Activated CD4-positive, alpha-beta T cell treated with anti-CD3 and anti-CD28 coated beads, Interleukin-2, amount 50 U/mL, for 4 hours (primary cell): ENCODE measurements around the gene RET.

Experiments used
- DNase-seq, 2 experiments: peaks; one replicate each; pipeline ENCODE4 v3.0.0-alpha.2; 2020

Gene RET

DNA sequence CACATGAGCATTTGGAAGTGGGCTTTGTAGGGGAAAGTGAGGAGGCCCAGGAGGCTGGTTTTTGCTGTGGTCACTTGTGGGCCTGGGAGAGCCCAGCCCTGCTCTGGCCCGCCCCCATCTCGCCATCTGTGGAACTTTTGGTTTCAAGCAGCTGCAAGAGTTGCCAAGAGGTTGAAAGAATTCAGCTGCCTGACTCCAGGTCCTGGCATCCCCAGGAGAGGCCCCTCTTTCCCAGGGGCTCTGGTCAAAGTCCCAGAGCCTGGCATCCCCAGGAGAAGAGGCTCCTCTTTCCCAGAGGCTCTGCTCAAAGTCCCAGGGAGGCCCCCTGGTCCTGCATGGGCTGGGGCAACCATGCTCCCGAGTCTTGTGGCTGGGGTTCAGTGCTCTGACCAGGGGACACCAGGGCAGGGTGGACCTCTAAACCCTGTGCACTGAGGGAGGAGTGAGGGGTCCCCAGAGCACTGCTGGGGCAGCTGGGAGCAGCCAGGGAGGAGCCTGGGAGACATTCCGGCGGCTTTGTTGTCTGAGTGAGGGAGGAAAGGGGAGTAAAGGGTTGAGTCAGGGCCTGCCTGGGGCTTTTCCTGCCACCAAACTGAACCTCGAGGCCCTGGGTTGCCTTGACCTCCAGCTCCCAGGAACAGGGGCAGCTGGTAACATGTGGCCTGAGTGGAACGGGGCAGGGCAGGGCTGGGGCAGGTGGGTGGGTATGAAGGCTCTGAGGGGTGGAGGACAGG is 33.6 kb downstream of the RET start:
- no peak for DNase-seq

DNA sequence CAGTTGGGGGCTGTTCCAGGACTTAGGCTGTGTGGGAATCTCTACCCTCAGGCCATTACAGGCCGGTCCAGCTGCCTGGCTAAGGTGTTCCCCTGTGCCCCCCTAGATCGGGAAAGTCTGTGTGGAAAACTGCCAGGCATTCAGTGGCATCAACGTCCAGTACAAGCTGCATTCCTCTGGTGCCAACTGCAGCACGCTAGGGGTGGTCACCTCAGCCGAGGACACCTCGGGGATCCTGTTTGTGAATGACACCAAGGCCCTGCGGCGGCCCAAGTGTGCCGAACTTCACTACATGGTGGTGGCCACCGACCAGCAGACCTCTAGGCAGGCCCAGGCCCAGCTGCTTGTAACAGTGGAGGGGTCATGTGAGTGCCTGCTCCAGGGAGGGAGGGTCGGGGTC is 34.2 kb downstream of the RET start:
- DNase-seq, result no peak

DNA sequence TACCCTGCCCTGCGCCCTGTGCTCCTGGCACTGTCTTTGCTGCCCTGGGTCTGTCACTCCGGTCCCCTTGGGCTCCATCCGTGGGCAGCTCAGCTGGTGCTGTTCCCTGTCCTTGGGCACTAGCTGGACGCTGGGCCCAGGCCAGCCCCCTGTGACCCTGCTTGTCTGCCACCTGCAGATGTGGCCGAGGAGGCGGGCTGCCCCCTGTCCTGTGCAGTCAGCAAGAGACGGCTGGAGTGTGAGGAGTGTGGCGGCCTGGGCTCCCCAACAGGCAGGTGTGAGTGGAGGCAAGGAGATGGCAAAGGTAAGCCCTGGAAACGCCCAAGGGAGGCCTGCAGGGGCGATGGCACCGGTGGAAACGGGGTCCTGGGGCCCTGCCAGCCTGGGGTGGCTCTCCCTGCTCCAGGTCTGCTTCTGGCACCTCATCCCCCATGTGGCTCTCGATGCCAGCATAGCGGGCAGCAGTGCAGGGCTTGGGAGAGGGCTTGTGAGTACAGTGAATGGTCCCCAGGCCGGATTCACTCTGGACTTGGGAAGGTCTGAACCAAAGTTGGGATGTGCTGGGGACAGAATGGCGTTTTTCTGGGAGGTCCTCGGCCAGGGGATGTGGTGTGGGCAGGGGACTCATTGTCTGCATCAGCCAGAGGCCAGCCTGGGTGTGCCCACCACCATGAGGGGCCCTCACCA is 35.2 kb downstream of the RET start:
- no peak for DNase-seq

DNA sequence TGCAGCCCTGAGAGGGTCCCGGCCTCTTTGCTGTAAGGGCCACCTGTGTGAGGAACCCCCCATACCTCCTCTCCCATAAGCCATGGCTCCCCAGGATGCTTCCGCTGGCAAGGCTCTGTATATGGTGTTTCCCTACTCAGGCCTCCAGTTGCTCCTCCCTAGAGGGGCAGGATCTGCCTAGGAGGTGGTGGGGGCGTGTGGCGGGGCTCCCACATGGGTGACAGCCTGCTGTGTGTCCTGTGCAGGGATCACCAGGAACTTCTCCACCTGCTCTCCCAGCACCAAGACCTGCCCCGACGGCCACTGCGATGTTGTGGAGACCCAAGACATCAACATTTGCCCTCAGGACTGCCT is 35.7 kb downstream of the RET start:
- DNase-seq, result no peak

DNA sequence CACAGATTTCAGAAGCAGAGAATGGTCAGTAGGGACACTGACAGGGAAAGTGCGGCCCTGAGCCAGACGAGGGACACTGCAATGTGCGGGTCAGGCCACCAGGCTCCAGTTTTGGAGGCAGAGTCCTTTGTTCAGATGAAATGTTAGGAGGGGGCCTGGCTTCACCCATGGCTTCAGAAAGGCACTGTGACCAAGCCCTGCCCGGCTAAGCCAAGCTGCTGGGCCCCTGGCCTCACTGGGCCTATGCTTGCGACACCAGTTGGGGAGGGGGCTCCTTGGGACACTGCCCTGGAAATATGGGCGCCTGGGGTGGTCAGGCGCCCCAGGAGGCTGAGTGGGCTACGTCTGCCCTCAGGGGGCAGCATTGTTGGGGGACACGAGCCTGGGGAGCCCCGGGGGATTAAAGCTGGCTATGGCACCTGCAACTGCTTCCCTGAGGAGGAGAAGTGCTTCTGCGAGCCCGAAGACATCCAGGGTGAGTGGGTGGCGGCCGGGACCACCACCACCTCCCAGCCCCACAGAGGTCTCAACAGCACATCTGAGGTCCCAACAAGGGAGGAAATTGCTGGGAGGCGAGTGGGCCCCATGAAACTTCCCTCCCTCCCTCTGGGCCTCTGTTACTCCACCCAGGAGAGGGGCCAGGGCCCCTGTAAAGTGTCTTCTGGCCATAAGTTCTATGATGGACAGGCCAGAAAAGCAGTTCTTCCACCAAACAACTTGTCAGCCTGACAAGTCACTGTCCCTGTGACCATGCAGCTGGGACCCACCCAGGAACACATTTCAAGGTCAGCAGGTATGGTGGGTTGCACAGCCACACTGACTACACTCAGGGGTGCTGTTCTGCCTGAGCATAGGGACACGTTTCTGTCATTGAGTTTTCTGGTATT is 36.6 kb downstream of the RET start:
- no peak for DNase-seq

DNA sequence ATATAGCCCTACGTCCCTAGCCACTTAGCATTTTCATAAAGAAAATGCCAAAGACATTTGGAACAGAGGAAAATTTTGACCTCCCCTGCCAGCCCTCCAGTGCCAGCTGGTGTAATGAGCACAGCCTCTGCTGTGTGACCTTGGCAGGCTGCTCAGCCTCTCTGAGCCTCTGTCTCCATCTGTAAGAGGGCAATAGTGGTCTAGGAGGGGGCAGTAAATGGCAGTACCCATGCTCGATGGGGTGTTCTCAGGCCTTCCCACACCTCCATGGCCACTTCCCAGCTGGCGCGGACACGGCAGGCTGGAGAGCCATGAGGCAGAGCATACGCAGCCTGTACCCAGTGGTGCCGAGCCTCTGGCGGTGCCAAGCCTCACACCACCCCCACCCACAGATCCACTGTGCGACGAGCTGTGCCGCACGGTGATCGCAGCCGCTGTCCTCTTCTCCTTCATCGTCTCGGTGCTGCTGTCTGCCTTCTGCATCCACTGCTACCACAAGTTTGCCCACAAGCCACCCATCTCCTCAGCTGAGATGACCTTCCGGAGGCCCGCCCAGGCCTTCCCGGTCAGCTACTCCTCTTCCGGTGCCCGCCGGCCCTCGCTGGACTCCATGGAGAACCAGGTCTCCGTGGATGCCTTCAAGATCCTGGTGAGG is 37.3 kb downstream of the RET start:
- DNase-seq, result no peak

DNA sequence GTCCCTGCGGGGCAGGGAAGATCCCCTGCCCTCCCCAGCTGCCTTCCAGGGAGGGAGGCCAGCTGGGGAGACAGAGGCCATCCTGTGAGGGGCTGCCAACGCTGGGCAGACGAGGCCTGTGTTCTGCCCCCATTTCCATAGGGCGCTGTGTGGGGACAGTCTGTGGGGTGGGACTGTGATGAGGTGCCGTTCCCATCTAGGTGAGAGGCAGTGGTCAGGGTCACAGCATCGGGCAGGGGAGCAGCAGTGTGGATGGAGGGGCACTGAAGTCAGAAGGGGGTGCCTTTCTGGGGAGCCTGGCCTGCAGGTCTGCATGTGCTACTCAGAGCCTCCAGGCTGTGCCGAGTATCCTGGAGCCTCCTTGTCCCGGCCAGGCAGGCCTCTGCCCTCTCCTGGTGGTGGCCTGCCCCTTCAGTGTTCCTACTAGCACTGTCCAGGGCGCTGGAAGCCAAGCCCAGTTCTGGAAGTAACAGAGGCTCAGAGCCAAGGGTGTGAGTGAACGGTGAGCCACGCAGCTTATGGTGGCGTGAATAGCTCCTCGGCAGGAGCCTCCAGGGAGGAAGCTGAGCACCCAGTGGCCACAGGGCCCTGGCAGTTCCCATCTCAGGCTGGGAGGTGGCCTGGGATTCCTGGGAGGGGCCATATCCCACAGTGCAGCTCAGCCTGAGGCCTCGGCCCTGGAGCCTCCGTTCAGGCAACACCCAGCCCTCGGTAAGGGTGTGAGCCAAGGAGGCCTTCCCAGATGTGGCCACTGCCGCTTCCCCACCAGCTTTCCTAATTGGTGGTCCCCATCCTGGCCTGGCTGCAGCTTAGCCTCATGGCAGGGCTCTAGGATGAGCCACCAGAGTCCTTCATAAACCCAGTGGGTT is 38.1 kb downstream of the RET start:
- DNase-seq, result no peak

DNA sequence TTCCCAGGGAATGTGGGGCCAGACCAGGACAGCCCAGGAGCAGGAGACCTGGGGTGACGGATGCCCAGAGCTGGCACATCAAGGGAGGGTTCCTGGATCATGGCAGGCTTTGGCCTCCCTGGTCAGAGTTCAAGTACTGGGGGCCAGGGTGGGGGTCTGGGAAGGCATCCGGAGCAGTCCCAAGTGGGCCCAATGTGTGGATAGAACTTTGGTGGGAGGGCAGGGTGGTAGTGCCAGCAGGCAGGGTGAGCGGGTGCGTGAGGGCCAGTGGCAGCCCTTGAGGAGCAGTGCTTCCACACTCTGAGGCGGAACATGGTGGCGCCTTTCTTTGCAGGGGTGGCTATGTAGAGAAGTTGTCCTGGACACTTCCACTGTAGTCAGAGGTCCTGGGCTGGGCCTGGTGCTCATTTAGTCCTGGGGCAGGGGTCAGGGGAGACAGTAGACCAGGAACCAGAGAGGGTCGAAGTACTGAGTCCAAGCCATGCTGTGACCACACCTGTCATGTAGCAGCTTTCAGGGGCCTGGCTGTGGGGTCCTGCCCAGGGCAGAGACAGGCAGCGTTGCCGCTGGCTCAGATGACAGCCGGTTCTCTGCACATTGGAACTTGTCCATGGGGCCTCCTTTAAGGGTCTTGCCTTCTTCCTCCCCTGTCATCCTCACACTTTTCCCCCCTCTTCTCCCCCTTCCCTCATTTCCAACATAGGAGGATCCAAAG is 39.2 kb downstream of the RET start:
- no peak for DNase-seq

DNA sequence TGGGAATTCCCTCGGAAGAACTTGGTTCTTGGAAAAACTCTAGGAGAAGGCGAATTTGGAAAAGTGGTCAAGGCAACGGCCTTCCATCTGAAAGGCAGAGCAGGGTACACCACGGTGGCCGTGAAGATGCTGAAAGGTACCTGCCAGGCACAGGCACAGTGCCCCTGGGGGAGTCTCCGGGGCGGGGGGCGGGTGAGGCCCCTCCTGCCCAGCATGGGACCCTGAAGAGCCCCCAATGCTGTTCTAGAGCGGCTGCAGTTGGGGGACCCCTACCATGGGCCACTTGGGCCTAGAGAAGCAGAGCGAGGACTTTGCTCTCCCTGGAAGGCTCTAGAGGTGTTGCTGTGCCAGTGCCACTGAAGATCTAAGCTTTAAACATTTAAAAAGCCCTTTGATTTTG is 39.7 kb downstream of the RET start:
- no peak for DNase-seq

DNA sequence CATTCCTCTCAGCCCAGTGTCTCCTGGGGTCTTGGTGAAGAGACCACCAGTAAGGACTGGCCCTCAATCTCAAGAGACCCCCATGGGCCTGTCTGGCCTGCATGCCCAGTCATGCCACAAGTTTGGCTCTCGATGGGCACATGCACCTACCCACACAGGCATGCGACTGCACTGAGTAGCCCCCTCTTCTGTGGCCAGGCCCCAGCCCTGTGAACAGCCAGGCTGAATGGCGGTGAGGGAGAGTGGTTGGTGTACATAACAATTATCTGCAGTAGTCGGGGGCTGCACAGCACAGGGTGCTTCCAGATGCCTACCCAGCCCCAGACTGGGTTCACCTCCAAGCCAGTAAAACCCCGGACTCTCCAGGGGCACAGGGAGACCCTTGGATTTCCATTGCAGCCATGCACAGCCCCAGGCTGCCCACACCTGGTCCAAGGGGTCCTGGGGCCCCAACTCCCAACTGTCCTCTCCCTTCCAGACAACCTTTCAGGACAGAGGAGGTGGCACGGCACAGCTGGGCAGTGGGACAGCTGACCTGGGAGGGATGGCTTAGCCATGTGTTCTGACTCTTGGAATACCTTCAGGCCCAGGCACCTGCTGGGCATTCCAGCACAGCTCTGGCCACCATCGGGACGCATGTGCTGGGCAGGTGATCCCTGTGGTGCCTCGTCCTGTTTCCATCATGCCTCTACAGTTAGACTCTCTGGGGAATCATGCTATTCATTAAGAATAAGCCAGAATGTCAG is 40.3 kb downstream of the RET start:
- DNase-seq, result no peak

DNA sequence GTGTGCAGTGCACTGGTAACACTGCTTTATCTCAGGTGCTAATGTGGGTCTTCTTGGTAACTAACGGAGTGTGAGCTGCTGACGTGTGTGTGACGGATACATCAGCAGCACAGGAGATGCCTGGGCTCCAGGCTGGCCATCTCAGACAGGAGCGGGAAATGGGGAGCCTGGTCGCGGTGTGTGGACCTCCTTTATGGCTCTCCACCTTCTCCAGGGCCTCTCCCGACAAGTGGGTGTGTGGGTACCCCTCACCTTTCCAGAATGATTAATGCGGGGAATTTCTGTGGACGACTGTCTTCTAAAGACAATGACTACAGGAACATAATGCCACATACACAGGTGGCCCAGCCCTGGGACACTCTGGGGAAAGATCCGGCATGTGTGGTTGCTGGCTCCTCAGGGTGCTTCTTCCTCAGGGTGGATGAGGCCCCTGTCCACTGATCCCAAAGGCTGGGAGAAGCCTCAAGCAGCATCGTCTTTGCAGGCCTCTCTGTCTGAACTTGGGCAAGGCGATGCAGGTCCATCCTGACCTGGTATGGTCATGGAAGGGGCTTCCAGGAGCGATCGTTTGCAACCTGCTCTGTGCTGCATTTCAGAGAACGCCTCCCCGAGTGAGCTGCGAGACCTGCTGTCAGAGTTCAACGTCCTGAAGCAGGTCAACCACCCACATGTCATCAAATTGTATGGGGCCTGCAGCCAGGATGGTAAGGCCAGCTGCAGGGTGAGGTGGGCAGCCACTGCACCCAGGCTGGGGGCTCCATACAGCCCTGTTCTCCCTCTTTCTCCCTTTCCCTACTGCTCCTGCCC is 41.1 kb downstream of the RET start:
- no peak for DNase-seq

DNA sequence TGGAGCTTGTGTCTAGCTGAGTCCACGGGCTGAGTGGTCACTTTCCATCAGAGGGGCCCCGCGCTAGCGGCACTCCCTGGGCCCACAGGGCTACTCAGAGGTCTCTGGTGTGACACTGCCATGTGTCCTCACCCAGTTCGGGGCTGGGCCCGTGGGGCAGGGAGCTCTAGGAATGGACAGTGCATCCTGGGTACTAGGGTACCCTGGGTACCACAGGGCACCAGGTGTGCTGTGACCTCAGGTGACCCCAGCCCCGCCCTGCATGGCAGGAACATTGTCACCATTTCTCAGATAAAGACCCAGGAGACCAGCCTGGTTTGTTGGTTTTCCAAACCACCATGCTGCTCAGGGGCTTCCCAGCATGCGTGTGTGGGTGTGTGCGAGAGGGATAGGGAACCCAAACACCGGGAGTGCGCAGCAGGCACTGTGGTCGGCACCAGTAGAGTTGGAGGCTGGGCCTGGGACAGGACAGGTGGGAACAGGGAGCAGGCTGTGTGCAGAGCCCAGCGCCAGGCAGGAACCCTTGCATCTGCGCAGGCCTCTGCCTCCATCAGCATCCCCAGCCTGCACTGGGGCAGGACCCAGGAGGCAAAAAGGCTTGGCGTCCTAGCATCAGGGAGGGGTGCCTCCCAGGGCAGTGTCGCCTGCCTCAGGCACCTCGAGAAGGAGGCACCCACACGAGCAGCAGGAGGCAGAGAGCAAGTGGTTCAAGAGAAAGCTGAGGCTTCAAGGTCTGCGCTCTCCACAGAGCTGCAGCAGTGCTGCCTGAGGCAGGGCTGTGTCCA is 42.0 kb downstream of the RET start:
- no peak for DNase-seq

DNA sequence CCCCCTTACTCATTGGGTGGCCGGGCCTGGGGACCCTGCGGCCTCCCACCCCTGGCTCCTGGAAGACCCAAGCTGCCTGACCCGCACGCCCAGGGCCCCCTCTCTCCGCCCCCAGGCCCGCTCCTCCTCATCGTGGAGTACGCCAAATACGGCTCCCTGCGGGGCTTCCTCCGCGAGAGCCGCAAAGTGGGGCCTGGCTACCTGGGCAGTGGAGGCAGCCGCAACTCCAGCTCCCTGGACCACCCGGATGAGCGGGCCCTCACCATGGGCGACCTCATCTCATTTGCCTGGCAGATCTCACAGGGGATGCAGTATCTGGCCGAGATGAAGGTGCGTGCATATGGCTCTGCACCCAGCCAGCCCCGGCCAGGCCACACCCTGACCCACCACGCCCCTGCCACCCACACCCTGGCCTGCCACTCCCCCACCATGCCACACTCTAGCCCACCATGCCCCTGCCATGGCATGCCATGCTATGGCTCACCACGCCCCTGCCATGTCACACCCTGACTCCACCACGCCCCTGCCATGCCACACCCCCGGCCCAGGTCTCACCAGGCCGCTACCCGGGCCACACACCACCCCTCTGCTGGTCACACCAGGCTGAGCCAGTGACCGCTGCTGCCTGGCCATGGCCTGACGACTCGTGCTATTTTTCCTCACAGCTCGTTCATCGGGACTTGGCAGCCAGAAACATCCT is 42.7 kb downstream of the RET start:
- DNase-seq, result no peak

DNA sequence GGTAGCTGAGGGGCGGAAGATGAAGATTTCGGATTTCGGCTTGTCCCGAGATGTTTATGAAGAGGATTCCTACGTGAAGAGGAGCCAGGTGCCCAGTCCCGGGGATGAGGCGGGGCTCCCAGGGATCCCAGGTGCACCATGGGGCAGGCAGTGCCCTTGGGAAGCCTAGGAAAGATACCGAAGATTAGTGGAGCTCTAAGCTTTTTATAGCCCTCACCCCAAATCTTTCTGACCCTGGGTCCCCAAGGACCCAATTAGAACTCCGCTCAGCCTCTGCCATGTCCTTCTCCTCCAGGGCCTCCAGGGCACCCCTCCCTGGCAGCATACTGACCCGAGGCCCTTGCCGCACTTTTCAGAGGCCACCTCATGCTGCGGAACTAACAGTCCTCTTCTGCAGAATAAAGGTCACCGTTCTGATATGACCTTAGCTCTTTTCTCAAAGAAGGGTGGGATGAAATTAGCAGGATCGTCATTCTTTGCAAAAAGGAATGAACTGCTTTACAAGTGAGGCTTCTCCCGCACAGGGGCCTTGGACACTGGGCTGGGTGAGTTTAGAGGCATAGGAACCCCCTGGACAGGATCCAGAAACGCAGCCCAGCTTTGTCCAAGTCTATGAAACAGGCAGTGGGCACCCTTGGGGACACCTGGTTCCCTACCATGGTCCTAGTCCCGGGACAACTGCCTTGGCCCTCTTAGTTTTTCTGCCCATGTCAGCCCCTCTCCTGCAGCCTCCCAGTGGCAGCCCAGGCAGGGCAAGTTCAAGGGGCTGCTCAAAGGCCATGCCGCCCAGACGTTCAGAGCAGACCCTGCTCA is 43.5 kb downstream of the RET start:
- DNase-seq, result no peak

DNA sequence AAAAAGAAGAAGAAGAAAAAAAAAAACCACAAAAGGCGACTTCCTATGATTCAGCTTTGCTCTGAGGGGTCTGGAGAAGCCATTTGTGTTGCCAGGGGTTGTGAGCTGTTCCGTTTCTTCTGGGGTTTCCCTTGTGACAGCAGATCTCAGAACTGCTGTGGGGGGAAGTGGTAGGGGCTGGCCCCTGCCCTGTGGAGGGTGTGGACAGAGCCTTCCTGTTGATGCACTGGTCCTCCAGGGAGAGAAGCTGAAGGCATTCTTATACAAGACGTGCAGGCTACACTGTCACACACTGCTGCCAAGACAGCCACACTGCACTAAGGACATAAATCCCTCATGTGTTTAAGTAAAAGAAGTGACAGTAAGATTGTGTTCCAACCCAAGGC is 44.1 kb downstream of the RET start:
- DNase-seq, result no peak

DNA sequence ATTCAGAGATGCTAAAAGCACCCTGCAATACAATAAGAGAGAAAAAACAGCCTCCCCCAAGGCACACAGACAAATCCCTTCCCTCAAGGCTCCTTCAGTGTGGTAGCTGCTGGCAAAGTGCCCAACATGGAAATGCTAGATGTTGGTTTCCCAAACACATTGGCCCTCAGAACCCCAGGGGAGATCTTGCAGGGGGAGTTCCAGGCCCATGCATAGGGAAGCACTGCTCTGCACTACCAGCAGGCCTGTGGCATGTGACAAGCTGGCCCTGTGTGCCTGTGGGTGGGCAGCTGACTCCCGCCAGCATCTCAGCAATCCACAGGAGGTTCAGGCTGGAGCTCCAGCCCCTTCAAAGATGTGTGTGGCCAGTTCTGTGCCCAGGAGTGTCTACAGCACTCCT is 44.6 kb downstream of the RET start:
- DNase-seq, result no peak

DNA sequence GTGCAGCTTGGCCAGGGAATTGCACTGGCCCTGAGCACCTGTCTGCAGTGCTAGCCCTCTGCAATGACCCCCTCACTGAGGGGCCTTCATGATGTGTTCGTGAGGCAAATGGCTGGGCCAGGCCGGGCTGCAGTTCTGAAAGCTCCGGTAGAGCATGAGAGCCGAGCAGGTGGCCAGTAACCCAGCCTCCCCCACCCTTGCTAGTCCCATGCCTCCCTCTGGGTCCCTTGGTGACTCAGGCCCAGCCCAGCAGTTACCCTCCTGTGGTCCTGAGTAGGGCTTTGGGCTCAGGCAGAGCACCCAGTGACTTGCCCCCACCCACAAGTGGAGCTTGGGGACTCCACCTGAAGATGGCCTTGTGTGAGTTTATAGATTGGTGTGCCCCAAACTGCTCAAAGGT is 45.2 kb downstream of the RET start:
- DNase-seq, result no peak

DNA sequence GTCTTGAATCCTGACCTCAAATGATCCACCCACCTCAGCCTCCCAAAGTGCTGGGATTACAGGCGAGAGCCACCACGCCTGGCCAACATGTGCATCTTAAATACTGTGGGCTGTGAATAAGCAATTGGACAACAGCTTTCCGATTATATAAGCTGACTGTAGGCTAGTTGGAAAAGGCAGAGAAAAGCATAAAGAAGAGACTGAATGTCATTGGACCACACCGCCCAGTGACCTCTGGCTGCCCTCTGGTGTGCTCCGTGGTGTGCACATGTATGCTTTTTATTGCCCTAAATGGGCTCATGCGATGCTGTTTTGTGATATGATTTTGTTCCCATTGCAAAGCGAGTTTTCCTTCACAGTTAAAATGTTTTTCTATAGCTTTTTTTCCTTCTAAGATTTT is 46.0 kb downstream of the RET start:
- no peak for DNase-seq
